ENCODE results near the gene MFN2.

MFN2 gene

DNA sequence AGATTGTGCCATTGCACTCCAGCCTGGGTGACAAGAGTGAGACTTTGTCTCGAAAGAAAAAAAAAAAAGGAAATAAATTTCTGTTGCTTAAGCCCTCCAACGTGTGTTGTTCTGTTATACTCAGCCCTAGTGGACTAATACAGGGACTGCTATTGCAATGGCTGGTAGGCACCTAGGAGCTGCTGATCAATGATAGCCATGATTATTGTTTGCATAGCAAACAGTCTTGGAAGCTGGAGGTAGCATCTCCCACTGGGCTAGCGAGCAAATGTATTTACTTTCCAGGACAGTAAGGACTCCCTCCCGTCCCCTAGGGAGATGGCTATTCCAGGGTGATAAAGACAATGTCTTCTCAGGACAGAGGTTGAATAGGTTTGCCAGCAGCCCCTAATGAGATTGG lies 69.4 kb downstream of the MFN2 start:
- no peak for DNase-seq (ENCODE audit: low read depth in 3 of 3)

- no peak for DNase-seq (ENCODE audit: low read depth in 3 of 3)
Measured at GRCh38 chr1:12051361-12051760, 71.1 kb downstream of the MFN2 start.

DNA sequence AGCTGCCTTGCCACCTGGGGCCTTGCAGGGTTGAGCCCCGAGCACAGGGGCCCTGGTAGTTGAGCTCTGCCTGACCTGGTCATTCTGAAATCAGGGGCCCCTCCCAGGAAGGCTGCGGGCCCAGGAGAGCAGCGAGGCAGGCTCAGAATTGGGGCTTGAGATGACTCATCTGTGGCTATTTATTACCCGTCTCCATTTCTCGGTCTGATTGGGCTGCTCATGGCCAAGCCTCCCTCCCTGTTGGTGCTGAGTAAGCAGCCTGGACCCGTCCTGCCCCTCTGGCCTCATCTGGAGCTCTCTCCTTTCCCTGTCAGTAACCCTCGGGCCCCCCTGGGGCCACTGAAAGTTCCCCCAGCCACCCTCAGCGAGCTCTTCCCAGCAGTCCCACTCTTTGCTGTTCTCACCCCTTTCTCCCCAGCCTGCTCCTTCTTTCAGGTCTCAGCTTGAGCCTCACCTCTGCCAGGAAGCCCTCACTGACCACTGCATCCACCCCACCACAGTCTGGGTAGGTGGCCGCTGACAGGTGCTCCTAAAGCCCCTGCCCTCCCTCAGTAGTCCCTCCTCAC lies 71.8 kb downstream of the MFN2 start:
- no peak for DNase-seq (ENCODE audit: low read depth in 3 of 3)

- no peak for DNase-seq (ENCODE audit: low read depth in 3 of 3)
Measured at GRCh38 chr1:12052997-12053686, 72.9 kb downstream of the MFN2 start.

DNA sequence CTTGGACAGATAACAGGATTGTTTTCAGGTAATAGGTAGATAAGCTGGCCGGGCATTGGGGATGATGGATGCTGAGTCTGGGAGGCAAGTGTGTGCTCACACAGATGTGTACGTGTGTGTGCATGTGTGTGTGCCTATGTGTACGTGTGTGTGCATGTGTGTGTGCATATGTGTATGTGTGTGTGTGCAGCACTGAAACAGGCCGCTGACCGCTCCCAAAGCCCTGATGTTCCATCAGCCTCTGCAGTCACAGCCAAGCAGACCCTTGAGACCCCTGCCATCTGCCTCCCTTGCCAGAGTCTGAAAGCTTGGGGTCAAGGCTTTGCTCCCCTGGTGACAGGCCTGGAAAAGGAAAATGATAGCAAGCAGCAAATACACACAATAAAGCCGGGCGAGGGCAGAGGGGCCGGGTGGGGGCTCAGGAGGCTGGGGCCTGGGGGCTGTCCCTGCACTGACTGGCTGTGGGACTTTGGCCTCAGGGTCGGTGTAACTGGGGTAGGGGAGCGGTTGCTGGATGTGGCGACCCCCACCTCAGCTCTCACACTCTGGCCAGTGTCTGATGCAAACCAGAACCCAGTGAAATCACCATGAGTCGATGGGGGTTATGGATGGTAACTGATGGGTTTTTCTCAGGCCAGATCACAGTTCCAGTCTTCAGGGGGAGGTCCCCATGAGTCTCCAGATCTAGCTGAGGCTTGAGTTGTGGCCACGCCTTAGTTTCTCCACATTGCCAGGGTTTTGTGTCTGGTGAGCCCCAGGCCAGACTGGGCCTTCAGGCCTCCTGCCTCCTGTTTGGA lies 73.7 kb downstream of the MFN2 start:
- DNase-seq (ENCODE audit: low read depth in 3 of 3): no peak

DNA sequence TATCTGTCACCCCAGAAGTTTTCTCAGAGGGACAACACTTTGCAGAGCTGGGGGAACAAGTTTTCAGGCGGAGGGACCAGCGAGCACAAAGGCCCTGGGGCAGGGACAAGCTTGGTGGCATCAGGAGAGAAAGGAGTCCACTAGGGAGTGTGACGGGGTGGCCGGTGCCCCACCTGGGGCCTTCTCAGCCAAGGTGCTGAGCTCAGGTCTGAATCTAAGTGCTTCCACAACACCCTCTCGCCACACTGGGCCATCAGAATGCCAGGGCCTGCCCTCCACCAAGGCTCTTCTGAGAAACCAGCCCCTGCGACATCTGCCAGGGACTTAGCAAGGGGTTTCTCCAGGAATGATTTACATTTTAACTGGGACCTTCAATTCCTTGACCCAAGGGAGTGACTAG lies 75.0 kb downstream of the MFN2 start:
- no peak for DNase-seq (ENCODE audit: low read depth in 3 of 3)

GRCh38 chr1:12056331-12056841 lies 76.1 kb downstream of the MFN2 start:
- DNase-seq (ENCODE audit: low read depth in 3 of 3): no peak

DNA sequence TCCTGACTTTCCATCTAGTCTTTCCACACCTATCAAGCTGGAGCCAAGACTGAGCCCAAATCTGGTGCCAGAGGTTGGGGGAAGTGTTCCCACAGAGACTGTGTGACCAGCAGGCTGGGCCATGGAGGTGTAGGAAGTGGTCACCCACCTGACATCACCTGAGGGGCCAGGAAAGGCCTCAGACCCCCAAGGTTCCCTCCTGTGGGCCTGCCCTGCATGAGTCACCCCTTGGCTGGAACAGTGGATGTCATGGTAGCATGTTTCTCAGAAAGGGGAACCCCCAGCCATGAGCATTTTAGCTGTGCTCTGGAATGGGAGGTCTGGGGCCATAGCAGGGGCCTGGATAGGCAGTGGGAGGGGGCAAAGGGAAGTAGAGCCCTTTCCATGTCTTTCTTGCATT lies 77.1 kb downstream of the MFN2 start:
- DNase-seq (ENCODE audit: low read depth in 3 of 3): no peak

DNA sequence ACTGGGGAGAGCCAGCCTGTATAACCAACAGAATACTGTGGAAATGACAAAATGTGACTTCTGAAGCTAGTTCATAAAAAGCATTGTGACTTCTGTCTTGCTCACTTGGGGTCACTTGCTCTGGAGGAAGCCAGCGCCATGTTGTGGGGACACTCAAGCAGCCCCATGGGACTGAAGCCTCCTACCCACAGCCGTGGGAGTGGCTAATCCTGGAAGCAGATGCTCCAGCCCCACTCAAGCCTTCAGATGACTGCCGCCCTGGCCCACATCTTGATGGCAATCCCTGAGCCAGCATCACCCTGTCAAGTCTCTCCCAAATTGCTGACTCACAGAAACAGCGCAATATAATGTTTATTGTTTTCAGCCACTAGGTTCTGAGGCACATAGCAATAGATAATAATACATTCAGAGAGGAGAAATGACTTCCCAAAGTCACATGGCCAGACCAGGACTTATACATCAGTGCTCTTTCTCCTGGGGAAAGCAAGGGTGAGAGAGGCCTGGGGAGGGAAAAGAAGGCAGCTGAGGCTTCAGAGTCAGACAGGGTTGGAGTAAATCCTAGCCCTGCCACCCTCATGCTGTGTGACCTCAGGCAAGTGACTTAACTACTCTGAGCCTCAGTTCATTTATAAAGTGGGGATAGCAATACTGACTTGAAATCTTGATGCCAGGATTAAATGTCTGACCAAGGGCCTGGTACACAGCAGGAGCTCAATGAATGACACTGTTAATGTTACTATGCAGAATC lies 77.9 kb downstream of the MFN2 start:
- no peak for DNase-seq (ENCODE audit: low read depth in 3 of 3)

DNA sequence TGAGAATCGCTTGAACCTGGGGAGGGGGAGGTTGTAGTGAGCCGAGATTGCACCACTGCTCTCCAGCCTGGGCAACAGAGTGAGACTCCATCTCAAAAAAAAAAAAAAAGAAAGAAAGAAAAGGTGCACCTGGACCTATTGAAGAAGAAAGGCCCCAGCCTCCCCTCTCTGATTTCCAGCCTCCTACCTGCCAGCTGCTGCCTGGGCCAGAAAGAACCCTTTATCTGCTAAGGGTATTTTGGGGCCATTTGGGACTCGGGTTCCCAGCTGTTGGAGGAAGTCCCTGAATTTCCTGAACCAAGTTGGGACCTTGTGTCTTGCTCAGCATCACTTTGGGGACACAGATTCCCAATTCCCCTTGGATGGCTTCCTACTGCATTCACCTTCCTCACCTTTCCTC lies 79.0 kb downstream of the MFN2 start:
- DNase-seq (ENCODE audit: low read depth in 3 of 3): no peak

- no peak for DNase-seq (ENCODE audit: low read depth in 3 of 3)
Measured at GRCh38 chr1:12059722-12060464, 79.6 kb downstream of the MFN2 start.

- DNase-seq (ENCODE audit: low read depth in 3 of 3): no peak
Measured at GRCh38 chr1:12060500-12060899, 80.3 kb downstream of the MFN2 start.

All from stimulated activated CD4-positive, alpha-beta T cell treated with anti-CD3 and anti-CD28 coated beads, TNF-alpha, amount 100 ng/mL, for 48 hours (primary cell).